ENCODE measurements around the gene SOHLH1.

Gene SOHLH1

GRCh38 chr9:135739271-135740220 is 40.3 kb upstream of the SOHLH1 start:
- 83 to 91% methylated on average over 24 to 27 of the region's 28 CpGs for WGBS, 2 experiments (ENCODE audit: insufficient coverage in 2 of 2)
- Histone ChIP-seq H3K4me3 (ENCODE audit: extremely low read depth, insufficient read depth, low read length, poor library complexity, severe bottlenecking) (no peak overlapping the region), H3K36me3 (ENCODE audit: control insufficient read depth, insufficient read depth, low read length) (no peaks in the 10 kb centered on the region), H3K9me3 (ENCODE audit: control insufficient read depth, low read length) (no peaks in the 10 kb centered on the region), H3K27ac (ENCODE audit: low read depth, low read length, severe bottlenecking) (no peak overlapping the region), H3K4me1 (ENCODE audit: control insufficient read depth, insufficient read depth, low read length, poor library complexity, severe bottlenecking) (no peaks in the 10 kb centered on the region)

DNA sequence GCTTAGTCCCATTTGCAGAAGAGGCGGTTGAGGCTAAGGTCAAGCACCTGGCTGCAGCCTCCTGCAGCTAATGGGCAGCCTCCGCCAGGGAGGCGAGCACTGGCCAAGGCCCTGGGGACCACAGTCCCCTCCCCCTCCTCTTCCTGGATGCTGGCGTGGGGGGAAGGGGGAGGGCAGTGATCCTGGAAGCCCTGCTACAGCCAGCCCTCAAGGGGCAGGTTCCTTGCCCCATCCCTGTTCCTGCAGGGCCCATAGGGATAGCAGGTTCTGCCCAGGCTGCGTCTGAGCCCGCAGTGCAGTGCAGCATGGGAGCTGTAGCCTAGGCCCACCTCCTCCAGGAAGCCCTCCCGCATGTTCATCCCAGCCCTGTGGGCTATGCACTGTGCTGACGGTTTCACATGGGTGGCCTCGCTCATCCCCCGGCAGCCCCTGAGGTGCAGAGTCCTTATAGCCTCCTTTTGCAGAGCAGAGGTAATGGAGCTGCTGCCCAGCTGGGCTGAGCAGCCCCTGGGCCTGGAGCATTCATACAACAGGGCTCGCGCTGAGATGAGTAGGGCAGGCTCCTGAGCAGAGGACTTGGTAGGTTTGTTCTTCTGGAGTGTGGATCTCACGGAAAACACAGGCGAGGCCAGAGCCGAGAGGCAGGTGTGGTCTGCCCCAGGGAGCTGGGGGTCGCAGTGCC is 38.7 kb upstream of the SOHLH1 start:
- 86 to 87% methylated on average over 14 of the region's 16 CpGs for WGBS, 2 experiments (ENCODE audit: insufficient coverage in 2 of 2)
- no peak overlapping the region for H3K27ac ChIP-seq (ENCODE audit: low read depth, low read length, severe bottlenecking)

GRCh38 chr9:135736979-135737839 is 37.9 kb upstream of the SOHLH1 start:
- H3K36me3 ChIP-seq (ENCODE audit: control insufficient read depth, insufficient read depth, low read length) = no peaks in the 10 kb centered on the region
- H3K4me1 ChIP-seq (ENCODE audit: control insufficient read depth, insufficient read depth, low read length, poor library complexity, severe bottlenecking) = no peaks in the 10 kb centered on the region
- no peak overlapping the region for H3K4me3 ChIP-seq (ENCODE audit: extremely low read depth, insufficient read depth, low read length, poor library complexity, severe bottlenecking)
- H3K27ac ChIP-seq (ENCODE audit: low read depth, low read length, severe bottlenecking) = no peak overlapping the region
- no peaks in the 10 kb centered on the region for H3K9me3 ChIP-seq (ENCODE audit: control insufficient read depth, low read length)
- 84 to 88% methylated on average over 19 to 22 of the region's 23 CpGs for WGBS, 2 experiments (ENCODE audit: insufficient coverage in 2 of 2)

More for the DNA sequence above, 38.7 kb upstream of the SOHLH1 start:
- no peaks in the 10 kb centered on the region for H3K4me1 ChIP-seq (ENCODE audit: control insufficient read depth, insufficient read depth, low read length, poor library complexity, severe bottlenecking)
- H3K9me3 ChIP-seq (ENCODE audit: control insufficient read depth, low read length) = no peaks in the 10 kb centered on the region
- H3K4me3 ChIP-seq (ENCODE audit: extremely low read depth, insufficient read depth, low read length, poor library complexity, severe bottlenecking) = no peak overlapping the region
- H3K36me3 ChIP-seq (ENCODE audit: control insufficient read depth, insufficient read depth, low read length) = no peaks in the 10 kb centered on the region

DNA sequence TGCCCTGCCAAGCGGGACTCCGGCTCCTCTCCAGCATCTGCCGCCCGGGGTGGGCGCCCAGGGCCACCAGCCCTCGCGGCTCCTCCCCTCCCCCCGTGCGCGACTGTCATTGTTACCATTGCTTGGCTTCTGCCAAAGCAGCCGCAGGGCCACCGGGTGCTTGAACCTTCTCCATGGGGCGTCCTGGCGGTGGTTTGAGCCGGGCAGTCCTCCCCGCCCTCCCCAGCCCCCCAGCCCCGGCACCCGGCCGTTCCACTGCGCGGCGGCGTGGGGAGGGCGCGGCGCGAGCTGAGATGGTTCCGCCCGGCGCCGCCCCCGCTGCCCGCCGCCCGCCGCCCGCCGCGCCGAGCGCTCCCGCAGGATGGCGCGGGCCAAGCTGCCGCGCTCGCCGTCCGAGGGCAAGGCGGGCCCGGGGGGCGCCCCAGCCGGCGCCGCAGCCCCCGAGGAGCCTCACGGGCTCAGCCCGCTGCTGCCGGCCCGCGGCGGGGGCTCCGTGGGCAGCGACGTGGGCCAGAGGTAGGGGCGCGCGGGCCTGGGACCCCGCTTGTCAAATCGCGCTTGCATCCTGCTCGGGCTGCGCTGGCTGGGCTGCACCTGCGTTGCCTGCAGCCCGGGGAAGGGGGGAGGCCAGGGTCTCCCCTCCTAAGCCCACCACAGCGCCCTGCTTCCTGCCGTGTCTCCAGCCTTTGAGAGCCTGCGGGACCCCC is 37.1 kb upstream of the SOHLH1 start:
- no peak overlapping the region for H3K27ac ChIP-seq (ENCODE audit: low read depth, low read length, severe bottlenecking)
- H3K9me3 ChIP-seq (ENCODE audit: control insufficient read depth, low read length) = no peaks in the 10 kb centered on the region
- H3K36me3 ChIP-seq (ENCODE audit: control insufficient read depth, insufficient read depth, low read length) = no peaks in the 10 kb centered on the region
- no peak overlapping the region for H3K4me3 ChIP-seq (ENCODE audit: extremely low read depth, insufficient read depth, low read length, poor library complexity, severe bottlenecking)
- 5 to 18% methylated on average over 32 to 42 of the region's 78 CpGs for WGBS, 2 experiments (ENCODE audit: insufficient coverage in 2 of 2)
- H3K4me1 ChIP-seq (ENCODE audit: control insufficient read depth, insufficient read depth, low read length, poor library complexity, severe bottlenecking) = no peaks in the 10 kb centered on the region

DNA sequence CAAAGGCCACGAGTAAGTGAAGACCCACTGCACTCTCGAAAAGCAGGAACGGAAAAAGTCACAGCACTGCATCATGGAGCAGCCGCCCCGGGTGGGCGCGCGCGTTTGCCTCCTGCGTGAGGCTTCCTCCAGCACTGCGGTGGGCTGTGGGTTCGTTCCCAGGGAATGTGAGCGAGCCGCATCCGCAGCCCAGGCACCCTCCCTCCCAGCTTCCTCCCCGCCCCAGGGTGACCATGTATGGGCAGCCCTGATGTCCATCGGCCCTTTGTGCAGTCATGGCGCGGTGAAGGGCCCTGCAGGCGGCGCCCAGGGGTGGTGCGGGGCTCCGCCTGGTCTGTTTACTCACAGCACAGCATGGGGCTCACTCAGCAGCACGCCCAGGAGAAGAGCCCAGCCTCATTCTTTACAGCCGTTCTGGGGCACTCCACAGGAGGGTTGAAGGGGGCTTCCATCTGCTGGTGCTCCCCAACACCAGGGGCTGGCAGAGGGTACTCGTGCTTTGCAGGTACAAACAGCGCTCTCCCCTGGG is 35.4 kb upstream of the SOHLH1 start:
- Histone ChIP-seq H3K9me3 (ENCODE audit: control insufficient read depth, low read length) (no peaks in the 10 kb centered on the region), H3K4me3 (ENCODE audit: extremely low read depth, insufficient read depth, low read length, poor library complexity, severe bottlenecking) (no peak overlapping the region), H3K27ac (ENCODE audit: low read depth, low read length, severe bottlenecking) (no peak overlapping the region), H3K4me1 (ENCODE audit: control insufficient read depth, insufficient read depth, low read length, poor library complexity, severe bottlenecking) (no peaks in the 10 kb centered on the region), H3K36me3 (ENCODE audit: control insufficient read depth, insufficient read depth, low read length) (no peaks in the 10 kb centered on the region)
- 90 to 91% methylated on average over 20 to 27 of the region's 27 CpGs for WGBS, 2 experiments (ENCODE audit: insufficient coverage in 2 of 2)

GRCh38 chr9:135732569-135733257 is 33.4 kb upstream of the SOHLH1 start:
- Histone ChIP-seq H3K27ac (ENCODE audit: low read depth, low read length, severe bottlenecking) (no peak overlapping the region), H3K9me3 (ENCODE audit: control insufficient read depth, low read length) (no peaks in the 10 kb centered on the region), H3K4me3 (ENCODE audit: extremely low read depth, insufficient read depth, low read length, poor library complexity, severe bottlenecking) (no peak overlapping the region), H3K4me1 (ENCODE audit: control insufficient read depth, insufficient read depth, low read length, poor library complexity, severe bottlenecking) (no peaks in the 10 kb centered on the region), H3K36me3 (ENCODE audit: control insufficient read depth, insufficient read depth, low read length) (no peaks in the 10 kb centered on the region)
- 87 to 93% methylated on average over 4 to 5 of the region's 6 CpGs for WGBS, 2 experiments (ENCODE audit: insufficient coverage in 2 of 2)

GRCh38 chr9:135731454-135731853 is 32.2 kb upstream of the SOHLH1 start:
- WGBS, 2 experiments (ENCODE audit: insufficient coverage in 2 of 2) = 89 to 94% methylated on average over 10 to 12 of the region's 12 CpGs
- H3K4me3 ChIP-seq (ENCODE audit: extremely low read depth, insufficient read depth, low read length, poor library complexity, severe bottlenecking) = no peak overlapping the region
- no peak overlapping the region for H3K27ac ChIP-seq (ENCODE audit: low read depth, low read length, severe bottlenecking)
- H3K36me3 ChIP-seq (ENCODE audit: control insufficient read depth, insufficient read depth, low read length) = no peaks in the 10 kb centered on the region
- H3K4me1 ChIP-seq (ENCODE audit: control insufficient read depth, insufficient read depth, low read length, poor library complexity, severe bottlenecking) = no peaks in the 10 kb centered on the region
- no peaks in the 10 kb centered on the region for H3K9me3 ChIP-seq (ENCODE audit: control insufficient read depth, low read length)

DNA sequence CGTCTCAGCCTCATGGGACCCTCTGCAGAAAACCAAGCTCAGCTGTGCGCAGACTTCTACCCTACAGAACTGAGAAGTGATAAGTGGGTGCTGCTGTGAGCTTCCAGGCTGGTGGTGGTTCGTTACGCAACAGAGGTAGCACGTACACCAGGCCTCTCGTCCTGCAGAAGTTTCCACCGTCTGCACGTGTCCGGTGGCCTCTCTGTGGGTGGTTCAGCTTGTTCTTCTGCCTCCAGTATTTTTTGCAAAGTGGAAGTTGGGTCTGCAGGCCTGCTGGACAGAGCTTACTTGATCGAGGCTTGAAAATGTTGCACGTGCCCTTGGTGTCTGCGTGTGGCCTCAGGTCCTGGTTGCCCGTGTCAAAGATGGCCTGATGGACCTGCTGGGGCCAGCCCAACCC is 30.2 kb upstream of the SOHLH1 start:
- Histone ChIP-seq H3K36me3 (ENCODE audit: control insufficient read depth, insufficient read depth, low read length) (no peaks in the 10 kb centered on the region), H3K27ac (ENCODE audit: low read depth, low read length, severe bottlenecking) (no peak overlapping the region), H3K9me3 (ENCODE audit: control insufficient read depth, low read length) (no peaks in the 10 kb centered on the region), H3K4me3 (ENCODE audit: extremely low read depth, insufficient read depth, low read length, poor library complexity, severe bottlenecking) (no peak overlapping the region), H3K4me1 (ENCODE audit: control insufficient read depth, insufficient read depth, low read length, poor library complexity, severe bottlenecking) (no peaks in the 10 kb centered on the region)
- 90 to 92% methylated on average over 13 of the region's 13 CpGs for WGBS, 2 experiments (ENCODE audit: insufficient coverage in 2 of 2)

GRCh38 chr9:135728436-135729110 is 29.3 kb upstream of the SOHLH1 start:
- Histone ChIP-seq H3K4me3 (ENCODE audit: extremely low read depth, insufficient read depth, low read length, poor library complexity, severe bottlenecking) (no peak overlapping the region), H3K36me3 (ENCODE audit: control insufficient read depth, insufficient read depth, low read length) (no peaks in the 10 kb centered on the region), H3K9me3 (ENCODE audit: control insufficient read depth, low read length) (no peaks in the 10 kb centered on the region), H3K4me1 (ENCODE audit: control insufficient read depth, insufficient read depth, low read length, poor library complexity, severe bottlenecking) (no peaks in the 10 kb centered on the region), H3K27ac (ENCODE audit: low read depth, low read length, severe bottlenecking) (no peak overlapping the region)
- 78 to 83% methylated on average over 16 to 17 of the region's 18 CpGs for WGBS, 2 experiments (ENCODE audit: insufficient coverage in 2 of 2)
